Kidney (tissue), 14 donors: ENCODE data around the gene KIF26B. TPM values are rescaled to one million over a fixed set of nuclear protein-coding genes. Genes with fewer than 3 reads are reported as not detected.
A peak's percentile ranks its signal among the peaks of the same experiment; 100 is the strongest.

Experiments
- DNase-seq, 5 donors: peaks; one replicate each; pipeline ENCODE4 v3.0.0-alpha.2; 2013 to 2020
- FAIRE-seq: peaks from 2 replicates; lab custom pipeline; 2012; peaks lifted over from hg19 to GRCh38; lab: Jason Lieb, UNC
- H3K27ac ChIP-seq, 2 donors: one replicate each; pipeline ENCODE4 v1.7.0; 2013; ENCODE audit warnings: low read depth in 2 of 2, low read length in 2 of 2, inconsistent platforms in 1 of 2
- H3K27me3 ChIP-seq: one replicate; pipeline ENCODE4 v1.7.1; 2013; ENCODE audit warnings: low read length, inconsistent platforms; ENCODE audit not compliant: control insufficient read depth, insufficient read depth
- H3K36me3 ChIP-seq, 3 donors: one replicate each; pipeline versions ENCODE4 v1.7.0 to v1.7.1; 2013; ENCODE audit warnings: low read length in 3 of 3, control low read depth in 1 of 3, inconsistent platforms in 1 of 3; ENCODE audit not compliant: insufficient read depth in 3 of 3, control insufficient read depth in 2 of 3
- H3K4me1 ChIP-seq, 3 donors: one replicate each; pipeline versions ENCODE4 v1.7.0 to v1.7.1; 2013; ENCODE audit warnings: low read length in 3 of 3, inconsistent platforms in 1 of 3, low read depth in 1 of 3; ENCODE audit not compliant: control insufficient read depth in 2 of 3, insufficient read depth in 2 of 3
- H3K4me3 ChIP-seq, 3 donors: one replicate each; pipeline versions ENCODE4 v1.7.0 to v1.8.1; 2013; ENCODE audit warnings: low read length in 3 of 3, control low read depth in 1 of 3, inconsistent platforms in 1 of 3
- H3K9ac ChIP-seq, 3 donors: one replicate each; pipeline versions ENCODE4 v1.7.0 to v1.7.1; 2013; ENCODE audit warnings: low read length in 3 of 3, control low read depth in 1 of 3, inconsistent platforms in 1 of 3
- H3K9me3 ChIP-seq, 3 donors: one replicate each; pipeline versions ENCODE4 v1.7.0 to v1.7.1; 2013; ENCODE audit warnings: low read length in 3 of 3, control low read depth in 1 of 3, inconsistent platforms in 1 of 3; ENCODE audit not compliant: control insufficient read depth in 2 of 3, insufficient read depth in 1 of 3
- CTCF ChIP-seq: IDR thresholded peaks from 3 replicates; pipeline ENCODE4 v1.5.1; 2012; ENCODE audit warnings: mild to moderate bottlenecking, moderate library complexity, borderline replicate concordance; ENCODE audit not compliant: insufficient read depth; ENCODE audit errors: extremely low read depth
- intact Hi-C: fragments of 100-400 bp; cut with DNase I; formaldehyde crosslinking; loops from one replicate; pipeline ENCODE4 v1.11.1; 2022
- polyA plus RNA-seq: library from polyadenylated mRNA; stranded (reverse); fragments of 350-450 nt; fragmentation: Illumina TruSeq; extraction: RNeasy Lipid Tissue Mini Kit (QIAGEN cat#74804); gene quantifications from one replicate; pipeline ENCODE4 v1.2.3, GENCODE V29; 2014; ENCODE audit warnings: low read depth, low replicate concordance; ENCODE audit not compliant: insufficient read depth
- total RNA-seq: library from RNA; stranded (reverse); fragmentation: NEBNext Ultra II Directional; extraction: Animal tissue kit (Norgen Biotek cat#: 25700); gene quantifications from one replicate; pipeline ENCODE4 v1.2.1, GENCODE V29; 2021
- donor health status: control.
- donor health status: control.
- donor health status: control.
- donor health status: control.
- donor health status: control.
- donor health status: DM: yes; HTN: yes; CAD: no.
- donor health status: Normal renal cell carcinoma (clear cell type).

KIF26B gene
- total and polyA plus RNA-seq, 2 donors from 2014 or later = 0.52 to 10.7 TPM

GRCh38 chr1:245614476-245614875 is 459.7 kb downstream of the KIF26B start:
- no peak overlapping the region for H3K9ac ChIP-seq
- peak in 1 of 5 donors; percentile 67 for DNase-seq
- no peaks in the 10 kb centered on the region for H3K36me3 ChIP-seq
- TF ChIP-seq CTCF = no peak
- H3K9me3 ChIP-seq = no peaks in the 10 kb centered on the region
- intact Hi-C loops = no loop called here
- H3K27ac ChIP-seq = no peak overlapping the region
- no peak overlapping the region for H3K4me3 ChIP-seq
- no peaks in the 10 kb centered on the region for H3K27me3 ChIP-seq
- H3K4me1 ChIP-seq = no peaks in the 10 kb centered on the region
- FAIRE-seq = no peak

- Histone ChIP-seq H3K27ac (no peak overlapping the region), H3K36me3 (no peaks in the 10 kb centered on the region), H3K4me3 (peak overlapping the region in 1 of 3 donors; percentile 12), H3K9me3 (no peaks in the 10 kb centered on the region), H3K4me1 (no peaks in the 10 kb centered on the region), H3K9ac (no peak overlapping the region), H3K27me3 (no peaks in the 10 kb centered on the region)
- intact Hi-C loops = no loop called here
- FAIRE-seq = no peak
- DNase-seq = no peak
- no peak for TF ChIP-seq CTCF
Observed at GRCh38 chr1:245615001-245615400, 460.2 kb downstream of the KIF26B start.

- no peak for TF ChIP-seq CTCF
Observed at GRCh38 chr1:245621589-245621988, 466.8 kb downstream of the KIF26B start.

GRCh38 chr1:245622332-245623014 is 467.7 kb downstream of the KIF26B start:
- Histone ChIP-seq H3K4me3 (no peak overlapping the region), H3K27ac (no peak overlapping the region), H3K9ac (no peak overlapping the region), H3K36me3 (no peaks in the 10 kb centered on the region), H3K4me1 (no peaks in the 10 kb centered on the region), H3K27me3 (no peaks in the 10 kb centered on the region), H3K9me3 (no peaks in the 10 kb centered on the region)
- no peak for TF ChIP-seq CTCF
- no peak for FAIRE-seq
- no peak for DNase-seq
- intact Hi-C loops = no loop called here

More at GRCh38 chr1:245621589-245621988, 466.8 kb downstream of the KIF26B start:
- Histone ChIP-seq H3K27me3 (no peaks in the 10 kb centered on the region), H3K36me3 (no peaks in the 10 kb centered on the region), H3K4me1 (no peaks in the 10 kb centered on the region), H3K4me3 (no peak overlapping the region), H3K9me3 (no peaks in the 10 kb centered on the region), H3K27ac (no peak overlapping the region), H3K9ac (no peak overlapping the region)
- DNase-seq (no peak), FAIRE-seq (no peak)
- intact Hi-C loops = no loop called here
